OCI-LY7 (cell line): ENCODE results near the gene LPGAT1. TPM values are rescaled to one million over a fixed set of nuclear protein-coding genes. Genes with fewer than 3 reads are reported as not detected.

Experiments
- BruUV-seq: library from RNA; stranded (reverse); fragments of 400-500 nt; replicated peaks from 2 replicates; lab custom pipeline; 2021; lab: Mats Ljungman, UMichigan
- CTCF ChIA-PET: fragments of 300-600 bp; sonication (Branson Sonifier 250); formaldehyde crosslinking; loops from one replicate; lab custom pipeline; 2022; ENCODE audit warnings: antibody characterized with exemption; ENCODE audit not compliant: unreplicated experiment; lab: Charles Lee
- POLR2A ChIA-PET: fragments of 300-600 bp; sonication (Branson Sonifier 250); formaldehyde crosslinking; loops from one replicate; lab custom pipeline; 2022; ENCODE audit warnings: antibody characterized with exemption; lab: Charles Lee
- DNase-seq: peaks from one replicate; pipeline ENCODE4 v3.0.0-alpha.2; 2015; ENCODE audit warnings: low spot score
- H2AFZ ChIP-seq: fragments of 200-600 bp; sonication (generic), shearing (Covaris generic); 2 replicates; pipeline ENCODE4 v1.6.1; 2014; ENCODE audit warnings: mild to moderate bottlenecking, antibody characterized with exemption, low read length, moderate library complexity
- H3K27ac ChIP-seq: fragments of 200-600 bp; sonication (generic); 2 replicates; pipeline ENCODE4 v1.5.1; 2014; ENCODE audit warnings: mixed run types, low read depth, mild to moderate bottlenecking, moderate library complexity, low read length, inconsistent platforms; ENCODE audit not compliant: poor library complexity, severe bottlenecking
- H3K36me3 ChIP-seq: fragments of 200-600 bp; sonication (generic); 2 replicates; pipeline ENCODE4 v1.6.1; 2014; ENCODE audit warnings: mild to moderate bottlenecking, antibody characterized with exemption, low read length, moderate library complexity, mixed read lengths; ENCODE audit not compliant: insufficient read depth
- H3K4me1 ChIP-seq: fragments of 200-600 bp; sonication (generic); 2 replicates; pipeline ENCODE4 v1.5.1; 2014; ENCODE audit warnings: mild to moderate bottlenecking, low read length; ENCODE audit not compliant: insufficient read depth, poor library complexity, severe bottlenecking
- H3K4me2 ChIP-seq: fragments of 200-600 bp; sonication (generic); 2 replicates; pipeline ENCODE4 v1.6.1; 2014; ENCODE audit warnings: mild to moderate bottlenecking, low read length
- H3K4me3 ChIP-seq: fragments of 200-600 bp; sonication (generic); 2 replicates; pipeline ENCODE4 v1.5.1; 2014; ENCODE audit warnings: mild to moderate bottlenecking, low read depth, low read length; ENCODE audit not compliant: poor library complexity, severe bottlenecking
- H3K79me2 ChIP-seq: fragments of 200-600 bp; sonication (generic); 2 replicates; pipeline ENCODE4 v1.6.1; 2016; ENCODE audit warnings: low read depth, mild to moderate bottlenecking, low read length, moderate library complexity, mixed read lengths; ENCODE audit not compliant: insufficient read depth
- H3K9me2 ChIP-seq: fragments of 200-600 bp; sonication (generic); 2 replicates; pipeline ENCODE4 v1.6.1; 2016; ENCODE audit warnings: mild to moderate bottlenecking, low read length, mixed read lengths; ENCODE audit not compliant: insufficient read depth
- H3K9me3 ChIP-seq: fragments of 200-600 bp; sonication (generic); 2 replicates; pipeline ENCODE4 v1.6.1; 2014; ENCODE audit warnings: mild to moderate bottlenecking, mixed run types, low read length, mixed read lengths
- H4K20me1 ChIP-seq: fragments of 200-600 bp; sonication (generic); 2 replicates; pipeline ENCODE4 v1.6.1; 2014; ENCODE audit warnings: mild to moderate bottlenecking, antibody characterized with exemption, low read length, moderate library complexity, mixed read lengths; ENCODE audit not compliant: insufficient read depth
- EZH2phosphoT487 ChIP-seq: fragments of 200-600 bp; sonication (generic); IDR thresholded peaks from 2 replicates; pipeline ENCODE4 v1.6.1; 2018; ENCODE audit warnings: low read depth, borderline replicate concordance, mild to moderate bottlenecking, mixed run types, antibody characterized with exemption, low read length, moderate library complexity, mixed read lengths
- intact Hi-C: fragments of 100-400 bp; cut with micrococcal nuclease; formaldehyde crosslinking; loops from one replicate; pipeline ENCODE4 v1.10.0; 2022; ENCODE audit not compliant: unreplicated experiment
- total RNA-seq, 2 experiments: library from RNA; depleted of rRNA in 1 of 2; stranded (reverse); fragments of >200 nt in 1 of 2; shearing (Covaris generic) in 1 of 2; gene quantifications; 2 replicates each; pipeline ENCODE4 v1.2.3, GENCODE V29; 2014 to 2022
- TF ChIP-seq, protein P1 (sequence below): fragments of 200-600 bp; sonication (generic); conservative IDR thresholded peaks from 2 replicates; pipeline ENCODE4 v1.5.1; 2014; ENCODE audit warnings: mild to moderate bottlenecking, antibody characterized with exemption, low read length, moderate library complexity, mixed read lengths

Gene LPGAT1
- total RNA-seq, 2 experiments from 2014 or later: 14.1 to 35.2 TPM

GRCh38 chr1:211764701-211765100, 65.9 kb downstream of the LPGAT1 start:
- Histone ChIP-seq H3K9me3 (no peaks in the 10 kb centered on the region), H2AFZ (no peak overlapping the region), H4K20me1 (no peaks in the 10 kb centered on the region), H3K4me1 (no peaks in the 10 kb centered on the region), H3K9me2 (no peaks in the 10 kb centered on the region), H3K79me2 (no peaks in the 10 kb centered on the region), H3K4me2 (no peak overlapping the region), H3K4me3 (no peak overlapping the region), H3K36me3 (no peaks in the 10 kb centered on the region; the same call in 1 of the 2 replicates), H3K27ac (no peak overlapping the region)
- no TSS peak for BruUV-seq
- ChIA-PET CTCF (no interaction called here), POLR2A (no interaction called here)
- TF ChIP-seq, protein P1, sequence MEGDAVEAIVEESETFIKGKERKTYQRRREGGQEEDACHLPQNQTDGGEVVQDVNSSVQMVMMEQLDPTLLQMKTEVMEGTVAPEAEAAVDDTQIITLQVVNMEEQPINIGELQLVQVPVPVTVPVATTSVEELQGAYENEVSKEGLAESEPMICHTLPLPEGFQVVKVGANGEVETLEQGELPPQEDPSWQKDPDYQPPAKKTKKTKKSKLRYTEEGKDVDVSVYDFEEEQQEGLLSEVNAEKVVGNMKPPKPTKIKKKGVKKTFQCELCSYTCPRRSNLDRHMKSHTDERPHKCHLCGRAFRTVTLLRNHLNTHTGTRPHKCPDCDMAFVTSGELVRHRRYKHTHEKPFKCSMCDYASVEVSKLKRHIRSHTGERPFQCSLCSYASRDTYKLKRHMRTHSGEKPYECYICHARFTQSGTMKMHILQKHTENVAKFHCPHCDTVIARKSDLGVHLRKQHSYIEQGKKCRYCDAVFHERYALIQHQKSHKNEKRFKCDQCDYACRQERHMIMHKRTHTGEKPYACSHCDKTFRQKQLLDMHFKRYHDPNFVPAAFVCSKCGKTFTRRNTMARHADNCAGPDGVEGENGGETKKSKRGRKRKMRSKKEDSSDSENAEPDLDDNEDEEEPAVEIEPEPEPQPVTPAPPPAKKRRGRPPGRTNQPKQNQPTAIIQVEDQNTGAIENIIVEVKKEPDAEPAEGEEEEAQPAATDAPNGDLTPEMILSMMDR: no peak
- TF ChIP-seq EZH2phosphoT487: no peak
- DNase-seq: no peak
- intact Hi-C loops: no loop called here

DNA sequence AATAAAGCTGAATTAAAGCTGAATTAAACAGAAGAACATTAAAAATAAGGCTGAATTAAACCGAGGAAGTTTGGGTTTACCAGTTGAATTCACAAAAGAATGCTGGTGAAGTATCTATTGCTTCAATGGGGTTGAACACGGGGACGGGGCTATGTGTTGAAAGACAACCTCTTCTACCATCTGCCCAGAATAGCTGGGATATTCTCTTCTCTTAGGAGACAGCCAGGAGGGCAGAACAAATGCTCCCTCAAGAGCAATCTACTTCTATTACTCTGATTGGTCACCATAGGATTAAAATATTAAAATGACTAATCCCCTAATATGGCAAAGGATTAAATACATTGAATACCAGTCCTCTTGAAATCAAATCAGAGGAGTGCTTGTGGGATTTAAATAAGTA, 68.4 kb downstream of the LPGAT1 start:
- no peaks in the 10 kb centered on the region for H3K9me2 ChIP-seq

GRCh38 chr1:211761400-211761799, 69.2 kb downstream of the LPGAT1 start:
- Histone ChIP-seq H3K4me2 (no peak overlapping the region), H4K20me1 (no peaks in the 10 kb centered on the region), H3K9me2 (no peaks in the 10 kb centered on the region), H3K4me1 (no peaks in the 10 kb centered on the region), H3K9me3 (0 out of 2 replicates have a peak, but pooled peaks cover 4% of the 10 kb centered on the region), H3K4me3 (no peak overlapping the region), H3K27ac (no peak overlapping the region), H3K36me3 (no peaks in the 10 kb centered on the region; the same call in 1 of the 2 replicates), H2AFZ (no peak overlapping the region), H3K79me2 (no peaks in the 10 kb centered on the region)
- BruUV-seq: no TSS peak
- ChIA-PET POLR2A (interaction anchor here (0.8 to 2.0 kb wide), 6 partner anchors 9 to 38 kb away, joined by 3 to 6 read pairs (median 4); no protein-coding TSS in a partner anchor), CTCF (no interaction called here)
- TF ChIP-seq, protein P1: no peak
- no peak for TF ChIP-seq EZH2phosphoT487
- intact Hi-C loops: no loop called here
- DNase-seq: no peak

More for the DNA sequence above, 68.4 kb downstream of the LPGAT1 start:
- intact Hi-C loops: no loop called here
- DNase-seq: no peak
- Histone ChIP-seq H4K20me1 (no peaks in the 10 kb centered on the region), H3K79me2 (no peaks in the 10 kb centered on the region), H3K4me2 (no peak overlapping the region), H3K36me3 (no peaks in the 10 kb centered on the region; the same call in 1 of the 2 replicates), H3K27ac (no peak overlapping the region), H2AFZ (no peak overlapping the region), H3K4me1 (no peaks in the 10 kb centered on the region), H3K4me3 (no peak overlapping the region), H3K9me3 (0 out of 2 replicates have a peak, but pooled peaks cover 4% of the 10 kb centered on the region)
- CTCF ChIA-PET: no interaction called here
- POLR2A ChIA-PET: interaction anchor here (0.6 to 2.0 kb wide), 6 partner anchors 8 to 529 kb away, joined by 3 to 6 read pairs (median 4); no protein-coding TSS in a partner anchor
- TF ChIP-seq, protein P1: no peak
- TF ChIP-seq EZH2phosphoT487: no peak
- BruUV-seq: no TSS peak
